ENCODE data around the gene JAZF1. TPM values are rescaled to one million over a fixed set of nuclear protein-coding genes. Genes with fewer than 3 reads are reported as not detected.

The JAZF1 gene
- total and polyA plus RNA-seq, 10 of the 15 experiments (the other 5 are each of a cell fraction or from before 2014, with no cell fraction given), result 0.04 to 0.82 (median 0.15) TPM; not detected in 3

- TF ChIP-seq REST (IDR thresholded peaks at IDR 0.05; ENCODE audit: low read depth, low read length) (no peak), JUNB (IDR thresholded peaks at IDR 0.05) (no peak), STAT1 (conservative IDR thresholded peaks at IDR 0.05) (no peak)
These were observed 239.1 kb downstream of the JAZF1 start (continued) for GRCh38 chr7:27941522-27941921.

GRCh38 chr7:27940341-27940740 lies 240.3 kb downstream of the JAZF1 start:
- ChIA-PET CTCF (no interaction called here), SMC1A (ENCODE audit: uncharacterized antibody, unreplicated experiment) (no interaction called here), POLR2A (no interaction called here), RAD21 (ENCODE audit: unreplicated experiment) (no interaction called here)
- Histone ChIP-seq H3K27me3 (replicated peaks in 1 of 2; ENCODE audit: control insufficient read depth in 2 of 2, insufficient read depth in 2 of 2, low read length in 1 of 2) (no peaks in the 10 kb centered on the region), H3K9me3 (replicated peaks; ENCODE audit: control insufficient read depth, insufficient read depth, low read length) (no peaks in the 10 kb centered on the region), H3K27ac (ENCODE audit: control insufficient read depth, insufficient read depth) (no peak overlapping the region), H3K79me2 (ENCODE audit: control insufficient read depth, insufficient read depth, low read length) (no peaks in the 10 kb centered on the region), H3K9ac (ENCODE audit: control insufficient read depth, insufficient read depth, low read length) (no peak overlapping the region), H3K4me3 (no peak overlapping the region), H2AFZ (ENCODE audit: control insufficient read depth, low read depth, low read length) (no peak overlapping the region), H4K20me1 (ENCODE audit: control insufficient read depth, insufficient read depth) (no peaks in the 10 kb centered on the region), H3K36me3 (ENCODE audit: control insufficient read depth in 2 of 2, insufficient read depth in 2 of 2, low read length in 1 of 2) (no peaks in the 10 kb centered on the region), H3K4me2 (ENCODE audit: control insufficient read depth, insufficient read depth) (no peak overlapping the region), H3K4me1 (ENCODE audit: control insufficient read depth, insufficient read depth, low read length) (no peaks in the 10 kb centered on the region)
- no peak for ATAC-seq
- FAIRE-seq, result no peak
- in situ Hi-C loops (cut with MboI) (no loop called here), intact Hi-C loops (cut with micrococcal nuclease; ENCODE audit: unreplicated experiment) (no loop called here)
- TF ChIP-seq SIX5 (IDR thresholded peaks at IDR 0.05; ENCODE audit: low read depth, low read length, severe bottlenecking) (no peak), PKNOX1 (IDR thresholded peaks at IDR 0.05) (no peak), NFYB (IDR thresholded peaks at IDR 0.05; ENCODE audit: insufficient read depth, low read depth, low read length) (no peak), CHD1 (IDR thresholded peaks at IDR 0.05; ENCODE audit: low read depth, low read length) (no peak), SUZ12 (IDR thresholded peaks at IDR 0.05; ENCODE audit: unreplicated experiment) (no peak), ATF3 (IDR thresholded peaks at IDR 0.05; ENCODE audit: borderline replicate concordance, extremely low read depth, low read depth, low read length) (no peak), KLF5 (IDR thresholded peaks at IDR 0.05; ENCODE audit: partially characterized antibody) (no peak), FOXK2 (IDR thresholded peaks at IDR 0.05) (no peak), ASH2L (IDR thresholded peaks at IDR 0.05; ENCODE audit: borderline replicate concordance, low read depth) (no peak), MAX (IDR thresholded peaks at IDR 0.05; ENCODE audit: low read depth, low read length) (no peak), ATF7 (IDR thresholded peaks at IDR 0.05; ENCODE audit: low read depth) (no peak), ZNF622 (IDR thresholded peaks at IDR 0.05) (no peak), POLR2A (IDR thresholded peaks at IDR 0.05; ENCODE audit: low read depth, low read length) (no peak), MEF2A (IDR thresholded peaks at IDR 0.05; ENCODE audit: insufficient read depth, low read depth, low read length) (no peak), TCF7 (IDR thresholded peaks at IDR 0.05; ENCODE audit: borderline replicate concordance) (no peak), TAF1 (IDR thresholded peaks at IDR 0.05; ENCODE audit: borderline replicate concordance, low read depth, low read length) (no peak), ZNF217 (IDR thresholded peaks at IDR 0.05) (no peak), CHD2 (IDR thresholded peaks at IDR 0.05; ENCODE audit: borderline replicate concordance, low read depth, low read length) (no peak)
- BruUV-seq (replicated peaks), result no TSS peak
- 57% methylated on average over 9 of the region's 9 CpGs for WGBS (ENCODE audit: insufficient coverage, insufficient replicate concordance, low lambda C conversion rate, missing lambda C conversion rate)
- DNase-seq (ENCODE audit: low read depth, low spot score), result no peak
